Stimulated activated CD8-positive, alpha-beta memory T cell treated with anti-CD3 and anti-CD28 coated beads, Interleukin-12 subunit alpha, Interleukin-12 subunit beta, amount 100 ng/mL, for 1 hour (primary cell): ENCODE measurements around the gene PRLHR.

Experiments
- DNase-seq: peaks from one replicate; pipeline ENCODE4 v3.0.0-alpha.2; 2020; ENCODE audit warnings: low read depth

The PRLHR gene

GRCh38 chr10:118563373-118563890 lies 32.0 kb downstream of the PRLHR start:
- no peak for DNase-seq

GRCh38 chr10:118562851-118563250 lies 32.6 kb downstream of the PRLHR start:
- DNase-seq = no peak

- DNase-seq = no peak
Observed at GRCh38 chr10:118557946-118558345, 37.5 kb downstream of the PRLHR start.

GRCh38 chr10:118551535-118552100 lies 43.8 kb downstream of the PRLHR start:
- no peak for DNase-seq

GRCh38 chr10:118547282-118547681 lies 48.2 kb downstream of the PRLHR start:
- no peak for DNase-seq

- no peak for DNase-seq
Observed at GRCh38 chr10:118546479-118546878, 49.0 kb downstream of the PRLHR start.

GRCh38 chr10:118545381-118545780 lies 50.1 kb downstream of the PRLHR start:
- no peak for DNase-seq

GRCh38 chr10:118544401-118544948 lies 51.0 kb downstream of the PRLHR start:
- no peak for DNase-seq

- no peak for DNase-seq
Observed at GRCh38 chr10:118543714-118544400, 51.6 kb downstream of the PRLHR start.

GRCh38 chr10:118542745-118543144 lies 52.7 kb downstream of the PRLHR start:
- DNase-seq = no peak

- DNase-seq = no peak
Observed at GRCh38 chr10:118542205-118542604, 53.2 kb downstream of the PRLHR start.

GRCh38 chr10:118541718-118542117 lies 53.7 kb downstream of the PRLHR start:
- no peak for DNase-seq
